K562 (cell line): ENCODE measurements around the gene CTSL.

ENCODE experiments used
- CHCHD3 ChIP-seq: fragments of 250-450 bp; sonication (Bioruptor Pico); IDR thresholded peaks from 2 replicates; pipeline ENCODE4 v2.1.2; 2022; ENCODE audit warnings: mild to moderate bottlenecking
- CHD1 ChIP-seq: fragments of 200-600 bp; sonication (generic); IDR thresholded peaks from one replicate; pipeline ENCODE4 v1.6.1; 2012; ENCODE audit warnings: mild to moderate bottlenecking, moderate library complexity, low read length, inconsistent platforms
- E2F4 ChIP-seq: sonication (generic); formaldehyde crosslinking; IDR thresholded peaks from 2 replicates; pipeline ENCODE4 v1.8.0; 2022; ENCODE audit warnings: mild to moderate bottlenecking, low read depth, missing genetic modification reagents
- ELK1 ChIP-seq: sonication (generic); formaldehyde crosslinking; IDR thresholded peaks from 2 replicates; pipeline ENCODE4 v1.8.1; 2022; ENCODE audit warnings: missing genetic modification reagents
- MYC ChIP-seq, 2 experiments: fragments of 250-450 bp in 1 of 2; sonication (Bioruptor Pico) in 1 of 2; IDR thresholded peaks; 2 replicates each; pipeline versions ENCODE4 v1.5.1 to v1.6.1; 2012 to 2021; ENCODE audit warnings: low read depth in 2 of 2, borderline replicate concordance in 1 of 2, improper control_type of control experiment in 1 of 2, low read length in 1 of 2, mild to moderate bottlenecking in 1 of 2, moderate library complexity in 1 of 2
- PCBP2 ChIP-seq: fragments of 200-400 bp; formaldehyde crosslinking; IDR thresholded peaks from 2 replicates; pipeline ENCODE4 v1.6.1; 2018; ENCODE audit warnings: low read length, low read depth, mild to moderate bottlenecking, moderate library complexity; ENCODE audit not compliant: poor library complexity, severe bottlenecking
- SMARCE1 ChIP-seq: fragments of 450-650 bp; IDR thresholded peaks from 2 replicates; pipeline ENCODE4 v1.7.1; 2016; ENCODE audit warnings: mild to moderate bottlenecking
- TAF15 ChIP-seq: fragments of 200-400 bp; formaldehyde crosslinking; IDR thresholded peaks from 2 replicates; pipeline ENCODE4 v1.6.1; 2017; ENCODE audit warnings: mild to moderate bottlenecking, low read depth, low read length, moderate library complexity

GRCh38 chr9:87778996-87779395 is 53.1 kb downstream of the CTSL start:
- TF ChIP-seq SMARCE1 (no peak), CHD1 (no peak), TAF15 (no peak), CHCHD3 (no peak), ELK1 (CRISPR knock-in tag) (no peak), PCBP2 (no peak), E2F4 (CRISPR knock-in tag) (no peak), MYC (IDR thresholded peaks at IDR 0.05; ENCODE audit: low read depth, low read length) (no peak), MYC (CRISPR knock-in tag; IDR thresholded peaks at IDR 0.05; ENCODE audit: borderline replicate concordance, low read depth) (no peak)
